Central memory CD4-positive, alpha-beta T cell (primary cell): ENCODE results near the gene MRPL20.
"Not testable (repeated sequence)": the region's sequence is repeated elsewhere in the genome, so short reads cannot be mapped to it uniquely, and the experiment has no call there.

Experiments
- DNase-seq: peaks from one replicate; pipeline ENCODE4 v3.0.0; 2022

The MRPL20 gene

GRCh38 chr1:1403653-1404052, 3.4 kb downstream of the MRPL20 start:
- DNase-seq, result no peak

- not testable (repeated sequence) for DNase-seq
Measured at GRCh38 chr1:1402901-1403392, 4.1 kb downstream of the MRPL20 start.

- peak; percentile 28 for DNase-seq
Measured at GRCh38 chr1:1402072-1402900, 4.8 kb downstream of the MRPL20 start.

GRCh38 chr1:1401457-1402010, 5.6 kb downstream of the MRPL20 start:
- DNase-seq, result no peak

- no peak for DNase-seq
Measured at GRCh38 chr1:1400576-1401456, 6.3 kb downstream of the MRPL20 start.

GRCh38 chr1:1399872-1400575, 7.1 kb downstream of the MRPL20 start:
- no peak for DNase-seq

GRCh38 chr1:1399187-1399871, 7.8 kb downstream of the MRPL20 start, which contains the start of gene CCNL2:
TSS of gene CCNL2 (minus strand) at chr1:1399335. CDS start at chr1:1399306, 29 bp downstream.
- peak; percentile 99 for DNase-seq

GRCh38 chr1:1398677-1399186, 8.4 kb downstream of the MRPL20 start:
- no peak for DNase-seq

- DNase-seq, result no peak
Measured at GRCh38 chr1:1397839-1398523, 9.1 kb downstream of the MRPL20 start.

GRCh38 chr1:1395166-1395565, 11.9 kb downstream of the MRPL20 start:
- DNase-seq, result no peak

GRCh38 chr1:1394116-1394515, 13.0 kb downstream of the MRPL20 start:
- DNase-seq, result no peak

- DNase-seq, result no peak
Measured at GRCh38 chr1:1393428-1393827, 13.7 kb downstream of the MRPL20 start.

GRCh38 chr1:1393014-1393413, 14.1 kb downstream of the MRPL20 start:
- no peak for DNase-seq

GRCh38 chr1:1391225-1391624, 15.9 kb downstream of the MRPL20 start:
- DNase-seq, result no peak

- DNase-seq, result no peak
Measured at GRCh38 chr1:1390675-1391074, 16.4 kb downstream of the MRPL20 start.

- DNase-seq, result no peak
Measured at GRCh38 chr1:1388078-1388472, 19.0 kb downstream of the MRPL20 start.

- DNase-seq, result no peak
Measured at GRCh38 chr1:1387098-1388077, 19.7 kb downstream of the MRPL20 start.

- DNase-seq, result no peak
Measured at GRCh38 chr1:1385931-1386330, 21.2 kb downstream of the MRPL20 start.

- not testable (repeated sequence) for DNase-seq
Measured at GRCh38 chr1:1385339-1385738, 21.8 kb downstream of the MRPL20 start.

GRCh38 chr1:1381294-1381693, 25.8 kb downstream of the MRPL20 start:
- no peak for DNase-seq
